Activated T-cell treated with anti-CD3 and anti-CD28 coated beads for 24 hours (primary cell): ENCODE data around the gene SLC7A4.
A peak's percentile ranks its signal among the peaks of the same experiment; 100 is the strongest.

Source experiments
- DNase-seq: peaks from one replicate; pipeline ENCODE4 v3.0.0-alpha.2; 2020; ENCODE audit warnings: low read depth

The SLC7A4 gene

DNA sequence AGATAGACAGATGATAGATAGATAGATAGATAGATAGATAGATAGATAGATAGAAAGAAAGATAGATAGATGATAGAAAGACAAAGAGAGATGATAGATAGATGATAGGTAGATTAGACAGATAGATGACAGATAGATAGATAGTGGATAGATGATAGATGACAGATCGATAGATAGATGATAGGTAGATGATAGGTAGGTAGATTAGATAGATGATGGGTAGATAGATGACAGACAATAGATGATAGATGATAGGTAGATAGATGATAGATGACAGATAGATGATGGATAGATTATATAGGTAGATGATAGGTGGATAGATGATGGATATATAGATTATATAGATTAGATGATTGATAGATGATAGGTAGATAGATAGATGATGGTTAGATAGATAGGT, 46.0 kb downstream of the SLC7A4 start:
- no peak for DNase-seq

DNA sequence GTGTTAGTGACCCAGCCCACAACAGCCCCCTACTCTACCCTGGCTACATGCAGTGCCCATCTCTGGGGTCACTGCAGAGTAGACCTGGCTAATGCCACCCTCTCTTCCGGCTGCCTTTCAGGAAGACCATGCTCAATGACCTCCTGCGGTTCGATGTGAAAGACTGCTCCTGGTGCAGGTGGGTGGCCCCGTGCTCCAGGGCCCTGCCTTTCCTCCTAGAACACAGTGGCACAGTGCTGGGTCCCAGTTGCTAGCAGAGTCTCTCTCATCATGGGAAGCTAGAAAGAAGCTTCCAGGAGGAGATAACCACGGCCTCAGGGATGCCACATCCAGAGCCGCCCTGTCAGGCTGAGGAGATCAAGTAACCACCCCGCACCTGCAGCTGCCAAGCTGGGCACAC, 46.6 kb downstream of the SLC7A4 start:
- no peak for DNase-seq

DNA sequence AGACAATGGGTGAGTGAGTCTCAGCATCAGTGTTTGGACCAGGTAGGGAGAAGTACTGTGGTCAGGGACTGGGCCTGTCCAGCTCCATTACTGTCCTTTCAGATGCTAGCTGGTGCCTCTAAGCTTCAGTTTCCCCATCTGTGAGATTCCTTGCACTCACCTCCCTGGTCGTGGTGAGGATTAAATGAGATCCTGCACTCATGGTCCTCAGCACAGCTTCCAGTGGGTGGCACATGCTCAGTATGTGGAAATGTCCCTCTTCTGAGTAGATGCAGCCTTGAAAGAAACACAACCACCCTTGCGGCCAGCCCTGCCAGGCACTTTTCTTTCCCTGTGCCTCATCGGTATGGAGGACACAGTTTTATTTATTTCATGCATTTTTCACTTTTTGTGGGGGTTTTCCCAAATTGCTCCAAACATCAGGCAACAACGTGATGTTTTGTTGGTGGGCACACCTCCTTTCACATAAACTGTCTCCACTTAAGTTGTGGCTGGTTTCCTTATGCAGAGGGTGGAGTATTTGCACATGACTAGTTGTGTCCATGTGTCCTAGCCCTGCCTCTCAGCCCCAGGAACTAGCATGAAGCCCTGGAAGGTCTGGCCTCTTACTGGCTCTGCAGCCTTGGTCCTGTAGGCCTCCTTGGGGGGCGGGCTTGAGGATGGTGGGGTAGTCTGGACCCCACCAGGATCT, 49.1 kb downstream of the SLC7A4 start:
- no peak for DNase-seq

DNA sequence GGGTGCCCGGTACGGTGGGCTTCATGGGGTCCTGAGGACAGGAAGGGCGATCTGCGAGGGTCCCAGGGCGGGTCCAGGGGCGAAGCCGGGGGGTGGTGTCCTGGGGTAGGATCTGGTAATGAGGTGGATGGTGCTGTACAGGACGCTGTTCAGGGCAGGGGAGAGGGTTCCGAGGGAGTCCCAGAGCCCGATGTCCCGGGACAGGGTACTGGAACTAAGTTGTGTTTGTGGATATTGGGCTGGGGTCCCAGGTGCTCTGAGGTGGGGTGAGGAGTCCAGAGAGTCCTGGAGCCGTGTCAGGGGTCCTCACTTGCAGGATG, 49.8 kb downstream of the SLC7A4 start:
- no peak for DNase-seq

DNA sequence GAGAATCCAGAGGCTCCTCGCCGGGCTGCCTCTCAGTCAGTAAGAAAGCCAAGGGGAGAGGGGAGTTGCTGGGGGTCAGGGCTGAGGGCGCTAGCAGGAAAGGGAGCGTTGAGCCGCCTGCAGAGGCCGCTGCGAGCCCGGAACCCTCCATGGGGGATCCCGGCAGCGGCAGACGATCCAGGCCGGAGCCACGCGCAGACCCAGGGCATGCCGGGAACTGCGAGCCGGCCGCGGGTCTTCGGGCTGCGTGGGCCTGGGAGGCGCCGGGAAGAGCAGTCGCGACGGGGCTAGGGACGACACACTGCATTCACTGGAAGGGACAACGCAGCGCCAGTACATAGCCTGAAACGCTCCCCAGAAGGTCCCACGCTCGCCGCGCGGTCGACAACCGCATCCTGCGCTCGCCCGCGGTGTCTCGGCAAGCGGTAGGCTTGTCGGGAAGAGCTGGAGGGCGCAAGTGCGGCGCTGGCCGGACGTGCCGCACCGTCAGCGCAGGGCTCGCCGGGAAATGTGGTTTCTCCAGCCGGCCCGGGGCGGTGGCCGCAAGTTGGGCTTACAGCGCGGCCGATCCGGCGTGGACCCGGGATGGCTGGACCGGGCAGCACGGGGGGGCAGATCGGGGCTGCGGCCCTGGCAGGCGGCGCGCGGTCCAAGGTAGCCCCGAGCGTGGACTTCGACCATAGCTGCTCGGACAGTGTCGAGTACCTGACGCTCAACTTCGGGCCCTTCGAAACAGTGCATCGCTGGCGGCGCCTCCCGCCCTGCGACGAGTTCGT, 50.4 kb downstream of the SLC7A4 start, which contains the start of gene LZTR1:
Gene LZTR1 (plus strand): TSS at position 511 of the 776 bp plus-strand sequence. CDS start 75 bp downstream, at position 586.
- DNase-seq, result peak; percentile 69

DNA sequence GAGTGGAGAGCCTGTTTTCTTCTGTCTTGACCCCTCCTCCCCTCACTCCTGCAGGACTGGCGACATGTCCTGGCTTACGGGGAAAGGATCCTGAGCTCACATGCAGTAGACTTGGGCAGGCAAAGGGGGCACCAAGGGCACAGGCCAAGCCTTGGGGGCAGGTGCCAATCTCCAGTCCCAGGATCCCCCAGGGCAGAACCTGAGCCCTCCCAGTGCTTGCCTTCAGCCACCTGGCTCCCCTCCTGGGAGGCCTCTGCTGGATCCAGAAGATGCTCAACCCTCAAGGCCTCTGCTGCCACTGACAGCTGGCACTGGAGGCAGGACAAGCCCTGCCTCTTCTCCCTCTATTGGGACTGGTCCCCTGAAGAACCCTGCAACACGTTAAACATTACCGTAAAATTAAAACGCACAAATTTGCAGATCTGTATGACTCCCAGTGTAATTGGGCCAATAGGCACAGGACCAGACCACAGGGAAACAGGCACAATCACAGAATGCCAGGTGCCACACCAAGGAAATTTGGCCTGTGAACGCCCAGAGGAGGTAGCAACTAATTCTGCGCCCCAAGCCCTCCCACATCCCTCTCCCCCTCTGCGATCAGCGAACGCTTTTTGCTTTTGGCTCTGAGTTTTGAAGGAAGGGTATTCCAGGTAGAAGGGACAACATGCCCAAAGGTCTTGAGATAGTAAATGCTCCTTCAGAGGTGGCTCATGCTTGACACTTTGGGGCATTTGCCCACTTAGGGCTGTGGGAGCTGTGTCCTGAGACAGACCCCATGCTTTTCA, 51.2 kb downstream of the SLC7A4 start:
- DNase-seq, result no peak

DNA sequence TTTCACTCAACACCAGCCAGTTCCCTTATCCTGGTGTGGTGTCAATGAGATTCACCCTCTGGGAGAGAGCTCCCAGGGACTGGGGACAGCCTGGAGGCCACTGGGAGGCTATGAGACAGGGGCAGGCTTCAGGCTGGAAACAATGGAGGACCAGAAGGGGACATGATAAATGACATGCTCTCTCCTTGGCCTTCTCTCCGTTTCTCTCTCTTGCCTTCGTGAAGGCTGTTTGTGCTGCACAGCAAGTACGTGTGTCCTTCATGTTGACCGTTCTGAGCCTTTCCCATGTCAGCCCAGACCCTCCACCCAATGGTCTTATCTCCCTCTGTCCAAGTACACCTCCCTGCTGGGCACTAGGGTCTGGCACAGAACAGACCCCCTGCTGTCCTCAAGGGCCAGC, 51.8 kb downstream of the SLC7A4 start:
- DNase-seq, result no peak

DNA sequence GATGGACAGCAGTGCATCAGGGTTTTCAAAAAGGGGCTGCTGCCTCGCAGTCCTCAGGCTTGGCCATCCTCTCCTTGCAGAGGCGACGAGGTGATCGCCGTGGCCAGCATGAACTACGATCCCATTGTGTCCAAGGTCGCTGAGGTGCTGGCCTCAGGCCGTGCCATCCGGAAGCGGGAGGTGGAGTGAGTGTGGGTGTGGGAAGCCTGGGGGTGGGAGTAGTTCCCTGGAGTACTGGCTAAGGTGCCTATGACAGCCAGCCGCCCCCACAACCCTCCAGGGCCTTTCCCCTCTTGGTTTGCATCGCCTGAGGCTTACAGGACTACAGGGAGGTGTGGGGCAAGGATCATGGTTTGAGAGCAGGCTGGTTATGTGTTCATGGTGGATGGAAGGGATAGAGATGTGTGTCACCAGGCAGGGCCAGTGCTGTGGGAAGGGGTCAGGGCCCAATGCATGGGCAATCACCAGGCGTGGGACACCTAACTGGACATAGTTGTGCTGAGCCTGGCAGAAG, 52.4 kb downstream of the SLC7A4 start:
- no peak for DNase-seq

DNA sequence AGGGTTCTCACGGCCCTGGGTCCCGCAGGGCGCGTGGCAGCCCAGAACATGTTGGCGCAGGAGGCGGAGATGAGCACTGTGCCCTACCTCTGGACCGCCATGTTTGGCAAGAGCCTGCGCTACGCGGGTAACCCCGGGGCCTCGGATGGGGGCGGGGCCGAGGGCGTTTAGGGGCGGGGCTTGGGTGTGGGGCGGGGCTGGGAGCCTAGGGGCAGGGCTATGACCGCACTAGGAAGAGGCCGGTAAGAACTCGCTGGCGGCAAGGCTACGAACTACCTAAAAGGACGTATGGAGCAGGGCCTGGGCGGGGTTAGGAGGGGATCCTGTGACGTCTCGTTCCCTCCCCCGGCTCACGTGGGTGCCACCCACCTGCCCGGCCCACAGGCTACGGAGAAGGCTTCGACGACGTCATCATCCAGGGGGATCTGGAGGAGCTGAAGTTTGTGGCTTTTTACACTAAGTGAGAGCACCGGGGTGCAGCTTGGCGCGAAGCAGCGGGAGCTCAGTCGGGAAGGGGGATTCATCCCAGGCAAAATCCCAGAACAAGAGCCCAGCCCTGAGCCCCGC, 53.0 kb downstream of the SLC7A4 start:
- peak; percentile 57 for DNase-seq
